ENCODE measurements around the gene PBLD. TPM values are rescaled to one million over a fixed set of nuclear protein-coding genes. Genes with fewer than 3 reads are reported as not detected.
A peak's percentile ranks its signal among the peaks of the same experiment; 100 is the strongest.

The PBLD gene
- total and polyA plus RNA-seq, 9 of the 15 experiments (the other 6 are each of a cell fraction or from before 2014, with no cell fraction given), result 1.2 to 4.3 (median 2.5) TPM

DNA sequence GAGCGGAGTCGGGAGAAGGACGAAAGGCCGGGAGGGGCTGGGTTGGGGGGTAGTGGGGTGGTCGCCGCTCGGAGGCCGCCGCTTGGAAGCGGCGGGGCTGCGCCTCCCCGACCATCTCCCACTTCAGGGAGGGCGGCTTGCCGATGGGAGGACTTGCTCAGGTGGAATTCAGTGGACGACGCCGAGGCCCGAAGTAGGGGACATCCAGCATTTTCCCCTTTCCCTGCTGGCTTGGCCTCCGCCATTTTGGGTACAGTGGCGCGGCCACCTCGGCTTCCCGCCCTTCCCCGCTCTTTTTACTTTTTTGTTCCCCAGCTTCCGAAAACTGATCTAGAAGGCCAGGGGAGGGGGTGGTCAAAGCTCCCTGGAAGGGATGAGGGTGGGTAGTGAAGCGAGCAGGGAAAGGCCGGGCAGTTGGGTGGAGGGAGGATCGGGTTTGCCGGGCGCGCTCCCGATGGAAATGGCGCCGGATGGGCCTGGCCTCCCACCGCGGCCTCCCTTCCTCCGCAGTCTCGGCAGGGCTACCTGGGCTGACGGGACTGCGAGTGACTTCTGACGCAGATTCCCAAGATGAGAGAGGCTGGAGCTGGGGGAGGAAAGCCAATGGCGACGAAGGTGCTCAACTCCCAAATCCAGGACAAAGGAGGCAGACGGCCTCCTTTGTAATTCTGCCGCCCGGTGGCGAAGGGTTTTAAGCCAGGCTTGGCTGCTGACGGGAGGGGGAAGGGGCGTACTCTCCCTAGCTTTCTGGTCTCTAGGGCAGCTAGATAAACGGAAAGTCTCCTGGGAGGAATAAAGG is at the start of gene PBLD (continued):
- TF ChIP-seq, protein P1, sequence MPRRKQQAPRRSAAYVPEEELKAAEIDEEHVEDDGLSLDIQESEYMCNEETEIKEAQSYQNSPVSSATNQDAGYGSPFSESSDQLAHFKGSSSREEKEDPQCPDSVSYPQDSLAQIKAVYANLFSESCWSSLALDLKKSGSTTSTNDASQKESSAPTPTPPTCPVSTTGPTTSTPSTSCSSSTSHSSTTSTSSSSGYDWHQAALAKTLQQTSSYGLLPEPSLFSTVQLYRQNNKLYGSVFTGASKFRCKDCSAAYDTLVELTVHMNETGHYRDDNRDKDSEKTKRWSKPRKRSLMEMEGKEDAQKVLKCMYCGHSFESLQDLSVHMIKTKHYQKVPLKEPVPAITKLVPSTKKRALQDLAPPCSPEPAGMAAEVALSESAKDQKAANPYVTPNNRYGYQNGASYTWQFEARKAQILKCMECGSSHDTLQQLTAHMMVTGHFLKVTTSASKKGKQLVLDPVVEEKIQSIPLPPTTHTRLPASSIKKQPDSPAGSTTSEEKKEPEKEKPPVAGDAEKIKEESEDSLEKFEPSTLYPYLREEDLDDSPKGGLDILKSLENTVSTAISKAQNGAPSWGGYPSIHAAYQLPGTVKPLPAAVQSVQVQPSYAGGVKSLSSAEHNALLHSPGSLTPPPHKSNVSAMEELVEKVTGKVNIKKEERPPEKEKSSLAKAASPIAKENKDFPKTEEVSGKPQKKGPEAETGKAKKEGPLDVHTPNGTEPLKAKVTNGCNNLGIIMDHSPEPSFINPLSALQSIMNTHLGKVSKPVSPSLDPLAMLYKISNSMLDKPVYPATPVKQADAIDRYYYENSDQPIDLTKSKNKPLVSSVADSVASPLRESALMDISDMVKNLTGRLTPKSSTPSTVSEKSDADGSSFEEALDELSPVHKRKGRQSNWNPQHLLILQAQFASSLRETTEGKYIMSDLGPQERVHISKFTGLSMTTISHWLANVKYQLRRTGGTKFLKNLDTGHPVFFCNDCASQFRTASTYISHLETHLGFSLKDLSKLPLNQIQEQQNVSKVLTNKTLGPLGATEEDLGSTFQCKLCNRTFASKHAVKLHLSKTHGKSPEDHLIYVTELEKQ (CRISPR knock-in tag; IDR thresholded peaks at IDR 0.05), result no peak
- no peak for TF ChIP-seq PYGO2 (tag; IDR thresholded peaks at IDR 0.05)
- TF ChIP-seq, protein P2, sequence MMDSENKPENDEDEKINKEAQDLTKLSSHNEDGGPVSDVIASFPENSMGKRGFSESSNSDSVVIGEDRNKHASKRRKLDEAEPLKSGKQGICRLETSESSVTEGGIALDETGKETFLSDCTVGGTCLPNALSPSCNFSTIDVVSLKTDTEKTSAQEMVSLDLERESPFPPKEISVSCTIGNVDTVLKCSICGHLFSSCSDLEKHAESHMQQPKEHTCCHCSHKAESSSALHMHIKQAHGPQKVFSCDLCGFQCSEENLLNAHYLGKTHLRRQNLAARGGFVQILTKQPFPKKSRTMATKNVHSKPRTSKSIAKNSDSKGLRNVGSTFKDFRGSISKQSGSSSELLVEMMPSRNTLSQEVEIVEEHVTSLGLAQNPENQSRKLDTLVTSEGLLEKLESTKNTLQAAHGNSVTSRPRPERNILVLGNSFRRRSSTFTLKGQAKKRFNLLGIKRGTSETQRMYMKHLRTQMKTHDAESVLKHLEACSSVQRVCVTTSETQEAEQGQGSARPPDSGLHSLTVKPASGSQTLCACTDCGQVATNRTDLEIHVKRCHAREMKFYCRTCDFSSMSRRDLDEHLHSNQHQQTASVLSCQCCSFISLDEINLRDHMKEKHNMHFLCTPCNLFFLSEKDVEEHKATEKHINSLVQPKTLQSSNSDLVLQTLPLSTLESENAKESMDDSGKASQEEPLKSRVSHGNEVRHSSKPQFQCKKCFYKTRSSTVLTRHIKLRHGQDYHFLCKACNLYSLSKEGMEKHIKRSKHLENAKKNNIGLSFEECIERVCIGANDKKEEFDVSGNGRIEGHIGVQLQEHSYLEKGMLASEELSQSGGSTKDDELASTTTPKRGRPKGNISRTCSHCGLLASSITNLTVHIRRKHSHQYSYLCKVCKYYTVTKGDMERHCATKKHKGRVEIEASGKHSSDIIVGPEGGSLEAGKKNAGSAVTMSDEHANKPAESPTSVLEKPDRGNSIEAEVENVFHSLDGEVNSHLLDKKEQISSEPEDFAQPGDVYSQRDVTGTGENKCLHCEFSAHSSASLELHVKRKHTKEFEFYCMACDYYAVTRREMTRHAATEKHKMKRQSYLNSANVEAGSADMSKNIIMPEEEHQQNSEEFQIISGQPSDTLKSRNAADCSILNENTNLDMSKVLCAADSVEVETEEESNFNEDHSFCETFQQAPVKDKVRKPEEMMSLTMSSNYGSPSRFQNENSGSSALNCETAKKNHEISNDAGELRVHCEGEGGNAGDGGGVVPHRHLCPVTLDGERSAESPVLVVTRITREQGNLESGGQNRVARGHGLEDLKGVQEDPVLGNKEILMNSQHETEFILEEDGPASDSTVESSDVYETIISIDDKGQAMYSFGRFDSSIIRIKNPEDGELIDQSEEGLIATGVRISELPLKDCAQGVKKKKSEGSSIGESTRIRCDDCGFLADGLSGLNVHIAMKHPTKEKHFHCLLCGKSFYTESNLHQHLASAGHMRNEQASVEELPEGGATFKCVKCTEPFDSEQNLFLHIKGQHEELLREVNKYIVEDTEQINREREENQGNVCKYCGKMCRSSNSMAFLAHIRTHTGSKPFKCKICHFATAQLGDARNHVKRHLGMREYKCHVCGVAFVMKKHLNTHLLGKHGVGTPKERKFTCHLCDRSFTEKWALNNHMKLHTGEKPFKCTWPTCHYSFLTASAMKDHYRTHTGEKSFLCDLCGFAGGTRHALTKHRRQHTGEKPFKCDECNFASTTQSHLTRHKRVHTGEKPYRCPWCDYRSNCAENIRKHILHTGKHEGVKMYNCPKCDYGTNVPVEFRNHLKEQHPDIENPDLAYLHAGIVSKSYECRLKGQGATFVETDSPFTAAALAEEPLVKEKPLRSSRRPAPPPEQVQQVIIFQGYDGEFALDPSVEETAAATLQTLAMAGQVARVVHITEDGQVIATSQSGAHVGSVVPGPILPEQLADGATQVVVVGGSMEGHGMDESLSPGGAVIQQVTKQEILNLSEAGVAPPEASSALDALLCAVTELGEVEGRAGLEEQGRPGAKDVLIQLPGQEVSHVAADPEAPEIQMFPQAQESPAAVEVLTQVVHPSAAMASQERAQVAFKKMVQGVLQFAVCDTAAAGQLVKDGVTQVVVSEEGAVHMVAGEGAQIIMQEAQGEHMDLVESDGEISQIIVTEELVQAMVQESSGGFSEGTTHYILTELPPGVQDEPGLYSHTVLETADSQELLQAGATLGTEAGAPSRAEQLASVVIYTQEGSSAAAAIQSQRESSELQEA (IDR thresholded peaks at IDR 0.05; ENCODE audit: low read depth), result peak; percentile 39; the same call in 1 of the 2 replicates
- TF ChIP-seq RCOR1 (IDR thresholded peaks at IDR 0.05; ENCODE audit: borderline replicate concordance in 1 of 2, low read depth in 2 of 2, low read length in 2 of 2), result peak; percentile 15 to 65; a peak in 3 of 4 replicates
- TF ChIP-seq ZNF707 (CRISPR knock-in tag; conservative IDR thresholded peaks at IDR 0.05), result 0 out of 2 replicates have a peak, but pooled peaks have one; percentile 22
- TF ChIP-seq NEUROD1 (IDR thresholded peaks at IDR 0.05; ENCODE audit: borderline replicate concordance, low read depth, low read length, partially characterized antibody), result no peak
- TF ChIP-seq, protein P3, sequence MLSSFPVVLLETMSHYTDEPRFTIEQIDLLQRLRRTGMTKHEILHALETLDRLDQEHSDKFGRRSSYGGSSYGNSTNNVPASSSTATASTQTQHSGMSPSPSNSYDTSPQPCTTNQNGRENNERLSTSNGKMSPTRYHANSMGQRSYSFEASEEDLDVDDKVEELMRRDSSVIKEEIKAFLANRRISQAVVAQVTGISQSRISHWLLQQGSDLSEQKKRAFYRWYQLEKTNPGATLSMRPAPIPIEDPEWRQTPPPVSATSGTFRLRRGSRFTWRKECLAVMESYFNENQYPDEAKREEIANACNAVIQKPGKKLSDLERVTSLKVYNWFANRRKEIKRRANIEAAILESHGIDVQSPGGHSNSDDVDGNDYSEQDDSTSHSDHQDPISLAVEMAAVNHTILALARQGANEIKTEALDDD (IDR thresholded peaks at IDR 0.05), result no peak
- TF ChIP-seq LEF1 (IDR thresholded peaks at IDR 0.05), result peak; percentile 3; the same call in 1 of the 2 replicates
- no peak for TF ChIP-seq NFYB (IDR thresholded peaks at IDR 0.05; ENCODE audit: extremely low read depth, insufficient read length)
- no peak for TF ChIP-seq SREBF1 (IDR thresholded peaks at IDR 0.05; ENCODE audit: borderline replicate concordance, low read depth, low read length)
- peak; percentile 19; the same call in 1 of the 2 replicates for TF ChIP-seq ZNF143 (CRISPR knock-in tag; IDR thresholded peaks at IDR 0.05)
- TF ChIP-seq ZNF830 (CRISPR knock-in tag; IDR thresholded peaks at IDR 0.05), result peak; percentile 90
- TF ChIP-seq HNRNPUL1 (IDR thresholded peaks at IDR 0.05; ENCODE audit: low read length), result no peak
